Activated B cell treated with CpG ODN at 0.5 μM for 24 hours (primary cell): ENCODE results near the gene ANKH. TPM values are rescaled to one million over a fixed set of nuclear protein-coding genes. Genes with fewer than 3 reads are reported as not detected.
"Not testable (repeated sequence)": the region's sequence is repeated elsewhere in the genome, so short reads cannot be mapped to it uniquely, and the experiment has no call there.

Source experiments
- ATAC-seq: fragments of 200-7000 bp; cut with Tn5 transposase; one replicate; pipeline ENCODE4 v1.10.0; 2021; ENCODE audit warnings: low read depth, mild to moderate bottlenecking, moderate library complexity
- CTCF ChIA-PET: fragments of 350-600 bp; sonication (Branson Sonifier 250); formaldehyde crosslinking; loops from one replicate; lab custom pipeline; 2021; ENCODE audit warnings: antibody characterized with exemption; lab: Charles Lee
- POLR2A ChIA-PET: fragments of 350-600 bp; sonication (Branson Sonifier 250); formaldehyde crosslinking; loops from one replicate; lab custom pipeline; 2021; ENCODE audit warnings: antibody characterized with exemption; lab: Charles Lee
- DNase-seq: peaks from one replicate; pipeline ENCODE4 v3.0.0; 2022
- H3K27ac Mint-ChIP-seq: one replicate; pipeline ENCODE4 v1.8.0; 2020; ENCODE audit warnings: mixed read lengths
- H3K27me3 Mint-ChIP-seq: one replicate; pipeline ENCODE4 v1.8.0; 2021; ENCODE audit warnings: mixed read lengths
- H3K36me3 Mint-ChIP-seq: one replicate; pipeline ENCODE4 v1.8.0; 2021; ENCODE audit warnings: low read depth, mixed read lengths
- H3K4me1 Mint-ChIP-seq: one replicate; pipeline ENCODE4 v1.8.0; 2021; ENCODE audit warnings: mixed read lengths
- H3K4me3 Mint-ChIP-seq: one replicate; pipeline ENCODE4 v1.8.0; 2020; ENCODE audit warnings: mild to moderate bottlenecking, mixed read lengths
- H3K9me3 Mint-ChIP-seq: one replicate; pipeline ENCODE4 v1.8.0; 2020; ENCODE audit warnings: mixed read lengths
- intact Hi-C: fragments of 100-400 bp; cut with micrococcal nuclease; formaldehyde crosslinking; loops from one replicate; pipeline ENCODE4 v1.15.1; 2024
- total RNA-seq: library from RNA; stranded (reverse); gene quantifications from 2 replicates; pipeline ENCODE4 v1.2.3, GENCODE V29; 2022
- TF ChIP-seq, protein P1 (sequence below): fragments of 200-600 bp; IDR thresholded peaks from one replicate; pipeline ENCODE4 v1.8.0; 2022; ENCODE audit warnings: antibody characterized with exemption, mild to moderate bottlenecking

The ANKH gene
- total RNA-seq: 43.3 and 43.7 TPM in 2 replicates

DNA sequence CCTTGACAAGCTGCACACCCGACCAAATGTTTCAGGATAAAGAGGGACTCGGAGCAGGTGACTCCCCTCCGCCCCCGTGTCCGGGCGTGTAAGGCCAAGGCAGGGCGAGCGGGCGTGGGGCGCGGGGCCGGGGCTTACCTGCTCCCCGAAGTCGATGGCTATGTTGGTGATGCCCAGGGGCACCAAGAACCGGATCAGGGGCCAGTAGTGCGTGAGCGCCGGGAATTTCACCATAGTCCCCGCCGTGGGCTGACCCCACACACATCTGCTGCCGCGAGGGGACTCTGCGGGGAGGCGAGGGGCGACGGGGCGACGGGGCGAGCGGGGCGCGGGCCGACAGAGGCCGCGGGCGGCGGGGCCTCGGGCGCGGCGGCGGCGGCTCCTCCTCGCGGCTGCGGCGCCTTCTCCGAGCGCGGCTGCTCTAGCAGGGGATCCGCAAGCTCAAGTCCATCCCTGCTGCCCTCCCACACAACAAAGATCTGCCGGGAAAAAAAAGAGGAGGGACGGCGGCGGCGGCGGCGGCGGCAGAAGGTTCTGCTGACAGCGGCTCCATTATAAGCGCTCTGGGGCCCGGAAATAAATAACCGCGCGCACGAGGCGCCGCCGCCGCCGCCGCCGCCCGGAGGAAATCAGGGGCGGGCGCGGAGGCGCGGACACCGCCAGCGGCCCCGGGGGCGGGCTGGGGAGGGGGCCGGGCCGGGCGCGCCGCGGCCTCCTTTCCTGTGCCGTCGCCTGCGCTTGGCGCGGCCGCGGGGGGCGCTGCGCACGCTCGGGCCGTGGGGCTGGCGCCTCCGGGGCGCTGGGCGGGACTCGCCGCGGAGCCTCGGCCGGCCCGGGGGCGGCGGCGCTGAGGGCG lies at the start of gene ANKH:
Gene ANKH (minus strand): TSS at position 565 of the 856 bp plus-strand sequence. CDS start 331 bp downstream, at position 234.
- peak within 1 kb of the TSS; percentile 80 for H3K27ac Mint-ChIP-seq
- H3K36me3 Mint-ChIP-seq: no peaks in the 10 kb centered on the region
- H3K4me3 Mint-ChIP-seq: peak within 1 kb of the TSS; percentile 87
- ChIA-PET POLR2A (interaction anchor here (0.7 to 2.0 kb wide), 5 partner anchors 60 to 145 kb away, joined by 3 to 21 read pairs (median 4); no protein-coding TSS in a partner anchor), CTCF (interaction anchor here (1.2 to 4.9 kb wide), 5 partner anchors 11 to 145 kb away, joined by 4 to 53 read pairs (median 4); no protein-coding TSS in a partner anchor)
- H3K9me3 Mint-ChIP-seq: no peaks in the 10 kb centered on the region
- H3K27me3 Mint-ChIP-seq: no peaks in the 10 kb centered on the region
- ATAC-seq (peak; percentile 88), DNase-seq (peak; percentile 86)
- peaks cover 22% of the 10 kb centered on the region for H3K4me1 Mint-ChIP-seq
- intact Hi-C loops: loop anchor here (1.0 to 5.0 kb wide), 7 partner anchors 62 to 859 kb away; partner anchors contain the start of genes OTULIN and OTULINL
- TF ChIP-seq, protein P1, sequence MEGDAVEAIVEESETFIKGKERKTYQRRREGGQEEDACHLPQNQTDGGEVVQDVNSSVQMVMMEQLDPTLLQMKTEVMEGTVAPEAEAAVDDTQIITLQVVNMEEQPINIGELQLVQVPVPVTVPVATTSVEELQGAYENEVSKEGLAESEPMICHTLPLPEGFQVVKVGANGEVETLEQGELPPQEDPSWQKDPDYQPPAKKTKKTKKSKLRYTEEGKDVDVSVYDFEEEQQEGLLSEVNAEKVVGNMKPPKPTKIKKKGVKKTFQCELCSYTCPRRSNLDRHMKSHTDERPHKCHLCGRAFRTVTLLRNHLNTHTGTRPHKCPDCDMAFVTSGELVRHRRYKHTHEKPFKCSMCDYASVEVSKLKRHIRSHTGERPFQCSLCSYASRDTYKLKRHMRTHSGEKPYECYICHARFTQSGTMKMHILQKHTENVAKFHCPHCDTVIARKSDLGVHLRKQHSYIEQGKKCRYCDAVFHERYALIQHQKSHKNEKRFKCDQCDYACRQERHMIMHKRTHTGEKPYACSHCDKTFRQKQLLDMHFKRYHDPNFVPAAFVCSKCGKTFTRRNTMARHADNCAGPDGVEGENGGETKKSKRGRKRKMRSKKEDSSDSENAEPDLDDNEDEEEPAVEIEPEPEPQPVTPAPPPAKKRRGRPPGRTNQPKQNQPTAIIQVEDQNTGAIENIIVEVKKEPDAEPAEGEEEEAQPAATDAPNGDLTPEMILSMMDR: no peak

DNA sequence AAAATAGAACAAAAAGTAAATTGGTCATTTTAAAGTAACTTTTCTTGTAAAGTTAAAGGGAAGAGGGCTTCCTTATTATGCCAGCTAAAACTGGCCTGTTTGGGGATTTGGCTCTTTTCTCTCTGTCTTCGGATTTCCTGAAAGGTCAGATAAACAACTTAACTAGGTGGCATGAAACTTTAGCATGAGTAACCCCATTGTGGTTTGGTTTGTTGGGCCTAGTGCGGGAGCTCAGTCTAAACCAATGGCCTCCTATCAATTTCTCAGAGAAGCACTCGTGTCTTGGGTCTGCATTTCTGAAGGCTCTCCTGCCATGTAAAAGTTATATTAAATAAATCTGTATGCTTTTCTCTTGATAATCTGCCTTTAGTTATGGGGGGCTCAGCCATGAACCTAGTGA lies 48.5 kb upstream of the ANKH start:
- TF ChIP-seq, protein P1: no peak
- H3K4me3 Mint-ChIP-seq: no peak overlapping the region
- ChIA-PET POLR2A (no interaction called here), CTCF (no interaction called here)
- H3K36me3 Mint-ChIP-seq: no peaks in the 10 kb centered on the region
- ATAC-seq (no peak), DNase-seq (no peak)
- intact Hi-C loops: no loop called here
- H3K4me1 Mint-ChIP-seq: no peaks in the 10 kb centered on the region
- peaks cover 8% of the 10 kb centered on the region for H3K27me3 Mint-ChIP-seq
- H3K27ac Mint-ChIP-seq: no peak overlapping the region
- H3K9me3 Mint-ChIP-seq: no peaks in the 10 kb centered on the region

DNA sequence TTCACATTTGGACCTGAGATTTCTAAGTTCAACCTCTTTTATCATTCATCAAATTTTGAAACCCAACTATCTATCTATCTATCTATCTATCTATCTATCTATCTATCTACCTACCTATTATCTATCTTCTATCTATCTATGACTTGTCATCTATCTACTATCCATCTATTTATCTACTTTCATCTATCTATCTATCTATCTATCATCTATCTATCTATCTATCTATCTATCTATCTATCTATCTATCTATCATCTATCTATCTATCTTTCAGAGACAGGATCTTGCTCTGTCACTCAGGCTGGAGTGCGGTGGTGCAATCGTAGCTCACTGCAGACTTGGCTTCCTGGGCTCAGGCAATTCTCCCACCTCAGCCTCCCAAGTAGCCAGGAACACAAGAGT lies 47.5 kb upstream of the ANKH start:
- H3K4me3 Mint-ChIP-seq, ATAC-seq, H3K4me1 Mint-ChIP-seq, intact Hi-C loops, H3K27ac Mint-ChIP-seq, H3K9me3 Mint-ChIP-seq, POLR2A ChIA-PET, H3K36me3 Mint-ChIP-seq, H3K27me3 Mint-ChIP-seq, DNase-seq: not testable (repeated sequence)
- CTCF ChIA-PET: interaction anchor here (0.7 kb wide), 1 partner anchor 32 kb away, joined by 4 read pairs; no protein-coding TSS in a partner anchor

DNA sequence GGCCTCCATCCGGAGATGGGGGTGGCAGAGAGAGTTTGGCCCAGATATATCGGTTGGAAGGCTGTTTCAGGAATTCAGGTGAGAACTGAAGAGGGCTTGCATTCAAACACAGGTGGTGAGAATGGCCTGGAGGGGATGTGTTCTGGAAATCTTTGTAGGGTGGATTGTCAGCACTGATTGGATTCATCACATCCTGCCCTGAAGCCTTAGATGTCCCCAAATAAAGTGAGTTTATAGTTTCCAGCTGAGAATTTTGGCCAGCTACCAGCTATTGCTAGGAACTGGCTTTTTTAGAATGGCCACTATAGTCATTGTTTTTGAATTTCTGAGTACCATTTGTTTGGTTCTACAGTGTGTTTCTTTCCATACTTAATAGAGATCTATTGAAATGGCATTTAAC lies 46.1 kb upstream of the ANKH start:
- Mint-ChIP-seq H3K36me3 (no peaks in the 10 kb centered on the region), H3K9me3 (no peaks in the 10 kb centered on the region), H3K27me3 (peaks cover 10% of the 10 kb centered on the region), H3K4me3 (no peak overlapping the region), H3K4me1 (no peaks in the 10 kb centered on the region), H3K27ac (no peak overlapping the region)
- ATAC-seq (no peak), DNase-seq (no peak)
- POLR2A ChIA-PET: no interaction called here
- CTCF ChIA-PET: interaction anchor here (0.6 kb wide), 1 partner anchor 243 kb away, joined by 3 read pairs; no protein-coding TSS in a partner anchor
- TF ChIP-seq, protein P1: no peak
- intact Hi-C loops: no loop called here

DNA sequence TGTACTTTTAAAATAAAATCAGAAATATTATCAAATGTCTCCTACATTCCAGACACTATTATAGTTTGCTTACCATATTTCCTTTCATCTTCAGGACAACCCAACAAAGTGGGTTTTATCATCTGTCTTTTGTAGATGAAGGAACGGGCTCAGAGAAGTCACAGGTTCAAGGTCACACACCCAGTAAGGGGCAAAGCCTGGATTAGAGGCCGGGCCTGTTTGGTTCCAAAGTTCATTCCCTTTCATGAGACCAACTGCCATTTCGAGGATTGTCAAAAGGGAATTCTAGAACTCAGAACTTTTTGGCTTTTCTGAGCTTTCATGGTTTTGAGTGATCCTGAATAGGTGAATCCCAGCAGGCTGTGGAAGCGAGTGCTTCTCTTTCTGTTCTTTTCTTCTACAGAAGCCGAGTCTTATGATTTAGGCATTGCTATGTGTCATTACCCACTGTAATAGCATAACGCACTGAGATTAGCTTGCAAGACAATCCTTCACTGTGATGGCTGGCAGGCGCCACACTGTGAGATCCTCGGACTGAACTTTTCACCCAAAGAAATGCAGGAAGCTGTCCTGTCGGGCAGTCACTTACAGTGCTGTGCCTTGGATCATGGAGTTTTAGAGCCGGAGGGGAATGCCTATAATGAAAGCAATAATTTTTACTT lies 43.8 kb upstream of the ANKH start:
- Mint-ChIP-seq H3K4me3 (no peak overlapping the region), H3K27ac (no peak overlapping the region), H3K9me3 (no peaks in the 10 kb centered on the region), H3K36me3 (no peaks in the 10 kb centered on the region), H3K4me1 (no peaks in the 10 kb centered on the region), H3K27me3 (peaks cover 10% of the 10 kb centered on the region)
- TF ChIP-seq, protein P1: no peak
- ChIA-PET POLR2A (no interaction called here), CTCF (no interaction called here)
- ATAC-seq: no peak
- no peak for DNase-seq
- intact Hi-C loops: no loop called here
